CD4-positive, alpha-beta T cell treated with Interleukin-4 for 4 hours (primary cell): ENCODE data around the gene HID1.

Source experiments
- DNase-seq: peaks from one replicate; pipeline ENCODE4 v3.0.0-alpha.2; 2020

HID1 gene

DNA sequence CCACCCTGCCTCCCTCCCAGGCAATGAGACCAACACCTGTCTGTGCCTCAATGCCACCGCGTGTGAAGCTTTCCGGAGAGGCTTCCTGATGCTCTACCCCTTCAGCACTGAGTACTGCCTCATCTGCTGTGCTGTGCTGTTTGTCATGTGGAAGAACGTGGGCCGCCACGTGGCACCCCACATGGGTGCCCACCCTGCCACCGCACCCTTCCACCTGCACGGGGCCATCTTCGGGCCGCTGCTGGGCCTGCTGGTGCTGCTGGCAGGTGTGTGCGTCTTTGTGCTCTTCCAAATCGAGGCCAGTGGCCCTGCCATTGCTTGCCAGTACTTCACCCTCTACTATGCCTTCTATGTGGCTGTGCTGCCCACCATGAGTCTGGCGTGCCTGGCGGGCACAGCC lies 25.9 kb downstream of the HID1 start:
- no peak for DNase-seq

- no peak for DNase-seq
Measured at GRCh38 chr17:74945543-74945942, 27.0 kb downstream of the HID1 start.

- DNase-seq, result no peak
Measured at GRCh38 chr17:74943808-74944522, 28.6 kb downstream of the HID1 start.

DNA sequence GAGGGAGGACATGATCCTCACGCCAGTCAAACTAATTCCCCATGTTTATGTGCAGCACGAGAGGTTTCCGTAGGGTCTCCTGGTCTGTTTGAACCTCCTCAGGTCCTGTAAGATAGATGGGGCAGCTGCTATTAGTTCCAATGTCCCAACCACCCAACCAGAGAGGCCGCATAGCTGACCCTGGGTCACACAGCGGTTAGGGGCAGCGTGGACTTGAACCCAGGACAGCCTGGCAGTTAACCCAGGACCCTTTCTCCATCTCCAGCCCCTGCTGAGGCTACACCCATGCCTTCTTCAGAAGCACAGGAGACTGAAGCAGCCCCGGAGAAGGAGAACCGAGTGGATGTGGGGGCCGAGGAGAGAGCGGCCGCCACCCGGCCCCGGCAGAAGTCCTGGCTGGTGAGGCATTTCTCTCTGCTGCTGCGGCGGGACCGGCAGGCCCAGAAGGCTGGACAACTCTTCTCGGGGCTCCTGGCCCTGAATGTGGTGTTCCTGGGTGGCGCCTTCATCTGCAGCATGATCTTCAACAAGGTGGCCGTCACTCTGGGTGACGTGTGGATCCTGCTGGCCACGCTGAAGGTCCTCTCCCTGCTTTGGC lies 31.3 kb downstream of the HID1 start:
- no peak for DNase-seq

GRCh38 chr17:74939534-74939933 lies 33.0 kb downstream of the HID1 start:
- no peak for DNase-seq

DNA sequence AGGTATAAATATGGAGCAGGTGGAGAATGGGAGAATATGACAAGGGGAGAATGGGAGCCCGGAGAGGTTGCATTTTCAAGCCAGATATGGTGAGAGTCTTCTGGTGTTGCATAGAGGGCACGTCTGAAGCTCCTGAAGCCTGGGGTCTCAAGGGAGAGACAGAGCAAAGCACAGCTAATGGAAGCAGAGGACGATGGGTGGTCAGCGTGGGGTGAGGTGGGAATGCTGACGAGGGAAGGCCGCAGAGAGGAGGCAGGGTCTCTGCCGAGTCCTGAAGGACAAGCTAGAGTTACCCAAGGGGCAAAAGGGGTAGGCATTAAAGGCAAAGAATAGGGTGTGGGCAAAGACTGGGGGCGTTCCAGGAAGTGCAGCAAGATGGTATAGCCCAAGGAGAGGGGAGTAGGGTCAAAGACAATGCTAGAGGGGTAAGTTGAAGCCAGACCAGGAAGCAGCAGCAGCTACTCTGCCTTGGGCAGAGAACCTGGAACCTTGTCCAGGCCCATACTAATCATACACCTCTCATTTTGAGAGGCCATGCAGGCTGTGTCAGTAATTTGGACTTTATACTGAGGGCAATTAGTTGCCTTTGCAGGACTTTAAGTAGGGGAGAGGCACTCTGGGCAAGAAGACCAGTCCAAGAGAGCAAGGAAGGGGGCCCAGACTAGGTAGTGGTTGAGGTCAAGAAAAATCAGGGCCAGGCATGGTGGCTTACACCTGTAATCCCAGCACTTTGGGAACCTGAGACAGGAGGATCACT lies 34.2 kb downstream of the HID1 start:
- no peak for DNase-seq

DNA sequence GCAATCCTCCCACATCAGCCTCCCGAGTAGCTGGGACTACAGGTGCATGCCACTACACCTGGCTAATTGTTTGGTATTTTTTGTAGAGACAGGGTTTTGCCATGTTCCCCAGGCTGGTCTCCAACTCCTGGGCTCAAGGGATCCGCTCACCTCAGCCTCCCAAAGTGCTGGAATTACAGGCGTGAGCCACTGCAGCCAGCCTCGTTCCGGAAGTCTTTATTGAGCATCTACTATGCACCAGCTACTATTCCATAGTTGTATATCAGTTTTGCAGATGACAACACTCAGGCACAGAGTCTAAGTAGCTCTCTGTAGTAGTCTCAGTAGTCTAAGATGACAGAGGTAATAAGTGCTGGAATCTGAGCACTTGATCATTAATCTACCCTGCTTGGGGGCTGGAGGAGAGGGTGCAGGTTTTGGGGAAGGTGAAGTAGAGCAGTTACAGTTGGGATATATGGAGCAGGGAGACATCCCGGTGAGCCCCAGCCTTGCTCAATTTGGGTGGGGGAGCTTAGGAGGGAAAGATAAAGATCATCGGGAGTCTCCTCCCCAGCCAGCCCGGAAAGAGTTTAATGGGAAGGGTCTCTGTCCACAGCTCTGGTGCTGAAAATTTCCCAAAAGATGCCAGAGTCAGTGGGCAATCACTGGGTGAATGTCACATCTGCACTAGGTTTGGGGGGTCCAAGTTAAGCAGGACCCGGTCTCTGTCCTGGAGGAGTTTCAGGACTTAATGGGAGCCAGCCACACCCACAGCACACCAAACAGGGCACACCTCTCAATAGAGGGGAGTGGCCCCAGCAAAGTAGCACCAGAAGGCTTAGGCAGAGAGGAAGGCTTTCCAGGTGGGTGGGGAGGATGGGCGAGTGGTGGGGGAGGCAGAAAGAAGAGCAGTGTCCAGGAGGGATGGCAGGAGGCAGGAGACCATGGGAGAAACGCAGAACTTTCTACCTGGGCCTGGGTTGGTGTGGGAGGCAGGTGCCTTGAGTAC lies 35.2 kb downstream of the HID1 start:
- no peak for DNase-seq

GRCh38 chr17:74936470-74936799 lies 36.1 kb downstream of the HID1 start:
- DNase-seq, result no peak

GRCh38 chr17:74935585-74936469 lies 36.7 kb downstream of the HID1 start, which contains the start of gene OTOP3:
Gene OTOP3 (plus strand): TSS chr17:74935898. CDS start chr17:74935922, 24 bp downstream.
- DNase-seq, result no peak

DNA sequence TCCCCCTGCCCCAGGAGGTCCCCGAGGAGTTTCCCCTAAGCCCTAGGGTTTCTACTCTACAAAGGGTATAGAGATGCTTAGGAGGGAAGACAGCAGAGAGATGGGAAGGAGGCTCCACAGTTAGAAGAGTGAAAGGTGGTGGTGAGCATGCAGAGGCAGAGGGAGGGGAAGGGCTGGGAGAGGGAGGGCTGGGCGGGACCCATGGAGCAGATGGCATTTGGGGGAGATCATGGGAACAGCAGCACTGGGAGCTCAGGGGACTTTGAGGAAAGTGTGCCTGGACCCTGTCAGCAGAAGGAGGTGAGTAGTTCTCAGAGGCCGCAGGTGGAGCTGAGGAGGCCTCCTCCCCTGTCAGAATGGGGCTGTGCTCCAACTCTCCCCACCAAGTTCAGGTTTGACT lies 37.5 kb downstream of the HID1 start:
- no peak for DNase-seq

DNA sequence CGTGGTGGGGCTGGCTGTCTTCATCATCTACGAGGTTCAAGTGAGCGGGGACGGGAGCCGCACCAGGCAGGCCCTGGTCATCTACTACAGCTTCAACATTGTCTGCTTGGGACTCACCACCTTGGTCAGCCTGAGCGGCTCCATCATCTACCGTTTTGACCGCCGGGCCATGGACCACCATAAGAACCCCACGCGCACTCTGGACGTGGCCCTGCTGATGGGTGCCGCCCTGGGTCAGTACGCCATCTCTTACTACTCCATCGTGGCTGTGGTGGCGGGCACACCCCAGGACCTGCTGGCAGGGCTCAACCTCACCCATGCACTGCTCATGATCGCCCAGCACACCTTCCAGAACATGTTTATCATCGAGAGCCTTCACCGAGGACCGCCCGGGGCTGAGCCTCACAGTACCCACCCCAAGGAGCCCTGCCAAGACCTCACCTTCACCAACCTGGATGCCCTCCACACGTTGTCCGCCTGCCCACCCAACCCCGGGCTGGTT lies 42.0 kb downstream of the HID1 start:
- DNase-seq, result no peak

DNA sequence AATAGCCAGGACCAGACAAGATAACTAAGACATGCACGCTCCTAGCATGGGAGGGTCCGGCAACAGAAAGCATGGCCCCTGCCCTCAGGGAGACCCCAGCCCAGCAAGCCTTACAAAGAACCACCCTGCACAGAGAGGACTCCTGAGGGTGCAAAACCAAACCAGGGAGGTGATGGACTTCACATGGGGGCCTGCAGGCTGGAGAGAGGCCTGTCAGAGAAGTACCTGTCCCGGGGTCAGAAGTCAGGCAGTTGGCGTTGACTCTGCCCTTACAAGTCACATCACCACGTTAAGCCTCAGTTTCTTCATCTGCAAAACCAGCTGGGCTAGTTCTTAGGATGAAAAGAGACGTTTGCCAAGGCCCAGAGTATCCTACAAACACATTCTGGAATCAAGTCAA lies 43.8 kb downstream of the HID1 start:
- no peak for DNase-seq

- no peak for DNase-seq
Measured at GRCh38 chr17:74925242-74925641, 47.3 kb downstream of the HID1 start.

- DNase-seq, result no peak
Measured at GRCh38 chr17:74924250-74924948, 48.2 kb downstream of the HID1 start, which contains the start of gene OTOP2. Gene OTOP2 (plus strand): TSS chr17:74924273. CDS start chr17:74924633, 360 bp downstream.

- peak; percentile 48 for DNase-seq
Measured at GRCh38 chr17:74923538-74924249, 48.9 kb downstream of the HID1 start.

DNA sequence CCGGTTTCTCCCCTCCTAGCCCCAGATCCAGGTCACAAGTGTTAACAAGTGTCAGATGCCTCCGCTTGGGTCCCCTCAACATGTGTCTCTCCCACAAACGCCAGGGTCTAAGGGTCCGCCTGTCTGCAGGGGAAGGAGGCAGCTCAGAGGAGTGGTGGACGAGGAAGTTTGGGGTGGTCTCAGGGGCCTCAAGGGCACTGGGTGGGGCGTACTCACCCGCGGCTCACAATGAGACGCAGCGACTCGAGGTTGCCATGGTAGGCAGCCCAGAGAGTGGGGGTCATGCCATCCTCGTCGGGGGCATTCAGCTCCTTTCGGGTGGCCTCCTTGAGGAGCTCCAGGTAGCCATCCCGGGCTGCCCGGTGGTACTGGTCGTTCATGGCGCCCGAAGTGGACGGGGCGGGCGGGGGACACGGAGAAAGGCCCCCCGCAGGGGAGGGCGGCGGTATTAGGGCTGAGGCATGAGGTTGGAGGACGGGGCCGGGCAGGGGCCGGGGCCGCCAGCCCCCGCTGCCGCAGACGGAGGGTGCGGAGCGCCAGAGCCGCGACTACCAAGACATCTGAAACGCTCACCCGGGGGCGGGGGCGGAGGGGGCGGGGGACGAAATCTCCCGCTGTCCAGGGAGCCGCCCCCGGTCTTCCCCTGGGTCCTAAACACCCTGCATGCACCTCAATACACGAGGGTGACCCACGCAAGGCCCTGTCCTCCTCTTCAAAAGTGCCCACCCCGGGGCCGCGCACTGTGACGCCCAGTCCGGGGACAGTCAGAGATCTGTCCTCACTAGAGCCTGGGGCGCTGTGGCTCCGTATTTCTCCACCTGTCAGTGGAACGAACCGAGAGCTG lies 49.6 kb downstream of the HID1 start, which contains the start of gene USH1G:
Gene USH1G, minus strand, starts transcription at position 562 of the 844 bp plus-strand sequence. Its CDS starts 182 bp downstream, at position 380.
- DNase-seq, result peak; percentile 3

- no peak for DNase-seq
Measured at GRCh38 chr17:74922172-74922571, 50.4 kb downstream of the HID1 start.

DNA sequence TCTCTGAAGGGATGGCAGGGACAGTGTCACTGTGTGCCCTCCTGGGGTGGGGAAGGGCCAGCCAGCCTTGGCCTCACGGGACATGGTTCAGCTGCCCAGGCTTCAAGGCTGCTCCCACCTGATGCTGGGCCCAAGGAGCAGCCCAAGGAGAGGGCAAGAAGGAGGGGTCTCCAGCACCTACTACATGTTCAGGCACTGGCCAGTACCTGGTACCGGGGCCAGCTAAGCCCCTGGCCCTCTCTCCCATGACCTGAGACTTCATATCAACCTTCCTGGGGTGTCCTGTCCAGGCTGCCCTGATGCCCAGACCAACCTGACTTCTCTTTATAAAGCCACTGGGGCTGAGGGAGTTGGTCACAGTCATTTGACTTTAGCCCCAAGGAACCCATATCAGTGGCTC lies 50.8 kb downstream of the HID1 start:
- no peak for DNase-seq
